Mammary epithelial cell (primary cell): ENCODE measurements around the gene ANXA6.

ENCODE experiments used
- CTCF ChIP-seq, 2 donors: IDR thresholded peaks in 1 of 2; conservative IDR thresholded peaks in 1 of 2; 2 replicates each; pipeline ENCODE4 v1.5.1; 2011 to 2012; ENCODE audit warnings: inconsistent platforms in 2 of 2, low read length in 2 of 2, mild to moderate bottlenecking in 2 of 2, control low read depth in 1 of 2, low read depth in 1 of 2; ENCODE audit not compliant: insufficient read depth in 1 of 2; ENCODE audit errors: extremely low read depth in 1 of 2
- EZH2 ChIP-seq: IDR thresholded peaks from 2 replicates; pipeline ENCODE4 v1.6.1; 2012; ENCODE audit warnings: low read length, inconsistent platforms, borderline replicate concordance

DNA sequence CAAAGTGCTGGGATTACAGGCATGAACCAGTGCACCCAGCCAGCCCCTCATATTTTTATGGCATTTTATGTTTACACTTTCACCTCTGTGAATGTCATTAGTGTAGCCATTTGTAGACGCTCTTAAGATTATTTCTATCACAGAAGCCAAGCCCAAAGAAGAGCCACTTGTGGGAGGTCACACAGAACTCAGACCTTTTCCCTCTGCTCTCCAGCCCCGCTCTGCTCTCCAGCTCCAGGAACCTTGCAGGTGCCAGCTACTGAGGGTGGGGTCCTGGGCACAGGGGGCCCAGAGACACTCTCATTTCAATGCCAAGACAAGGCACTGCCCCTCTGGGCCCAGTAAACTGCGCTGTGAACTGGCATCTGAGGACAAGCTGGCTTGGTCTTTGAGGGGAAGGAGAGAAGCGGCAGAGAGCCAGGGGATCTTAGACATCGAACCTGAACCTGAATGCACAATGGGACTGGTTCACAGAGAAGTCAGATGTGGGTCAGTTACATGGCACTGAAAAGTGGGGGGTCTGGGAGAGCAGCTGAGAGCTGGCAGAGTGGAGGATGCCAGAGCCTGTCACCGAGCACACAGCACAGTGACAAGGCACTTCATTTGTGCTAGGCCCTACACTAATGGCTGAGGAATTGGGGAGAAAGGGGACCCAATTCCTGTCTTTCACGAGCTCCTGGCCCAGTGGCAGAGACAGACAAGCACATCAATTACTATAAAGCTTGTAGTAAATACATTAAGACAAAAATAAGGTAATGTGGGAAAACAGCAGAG is 16.7 kb downstream of the ANXA6 start:
- TF ChIP-seq CTCF (conservative IDR thresholded peaks at IDR 0.05 in 1 of 2, IDR thresholded peaks at IDR 0.05 in 1 of 2; ENCODE audit: extremely low read depth in 1 of 2, insufficient read depth in 1 of 2, low read depth in 1 of 2, low read length in 2 of 2) (no peak), EZH2 (no peak)
